DND-41 (cell line): ENCODE data around the gene CMTM7.

ENCODE experiments used
- EZH2 ChIP-seq: IDR thresholded peaks from 3 replicates; pipeline ENCODE4 v1.6.1; 2012; ENCODE audit warnings: borderline replicate concordance, low read depth, mild to moderate bottlenecking, moderate library complexity, low read length, inconsistent platforms; ENCODE audit not compliant: severe bottlenecking
- TF ChIP-seq, protein P1 (sequence below): IDR thresholded peaks from 2 replicates; pipeline ENCODE4 v1.5.1; 2012; ENCODE audit warnings: borderline replicate concordance, low read length, moderate library complexity, mild to moderate bottlenecking; ENCODE audit not compliant: poor library complexity, severe bottlenecking; ENCODE audit errors: extremely low read depth

DNA sequence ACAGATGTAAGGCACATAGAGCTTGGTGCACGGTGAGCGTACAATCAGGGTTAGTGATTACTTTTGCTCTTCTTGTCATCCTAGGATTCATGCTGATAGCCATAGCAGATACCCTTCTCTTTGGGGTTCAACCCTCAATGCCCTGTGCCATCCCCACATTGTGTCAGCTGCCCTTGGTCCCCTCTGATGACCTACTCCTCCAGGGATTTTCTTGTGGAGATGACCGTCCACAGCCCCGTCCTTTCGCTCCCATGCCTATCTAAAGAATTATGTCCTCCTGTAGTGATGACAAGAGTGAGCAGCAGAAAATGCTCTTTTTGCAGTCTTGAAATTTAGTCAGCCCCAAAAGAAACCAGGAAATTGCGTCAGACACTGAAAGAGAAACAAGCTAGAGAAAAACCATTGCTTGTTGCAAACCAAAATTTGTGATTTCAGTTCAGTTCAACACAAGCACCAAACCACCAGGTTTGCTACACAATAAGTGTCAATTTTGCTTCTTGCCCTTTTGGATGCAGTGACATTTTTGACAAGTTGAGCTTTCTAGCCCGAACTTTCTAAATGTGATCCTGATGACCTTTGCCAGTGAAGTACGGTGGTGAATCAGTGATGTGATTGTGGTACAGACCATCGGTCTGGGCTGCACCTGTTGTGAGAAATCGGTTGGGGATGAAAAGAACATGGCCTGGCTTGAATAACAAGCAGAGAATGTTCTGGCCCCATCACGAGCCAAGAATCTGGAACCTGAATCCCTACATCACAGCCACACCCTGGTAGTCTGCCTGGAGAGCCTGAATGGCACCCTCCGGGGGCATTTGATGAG lies 41.3 kb downstream of the CMTM7 start:
- TF ChIP-seq, protein P1, sequence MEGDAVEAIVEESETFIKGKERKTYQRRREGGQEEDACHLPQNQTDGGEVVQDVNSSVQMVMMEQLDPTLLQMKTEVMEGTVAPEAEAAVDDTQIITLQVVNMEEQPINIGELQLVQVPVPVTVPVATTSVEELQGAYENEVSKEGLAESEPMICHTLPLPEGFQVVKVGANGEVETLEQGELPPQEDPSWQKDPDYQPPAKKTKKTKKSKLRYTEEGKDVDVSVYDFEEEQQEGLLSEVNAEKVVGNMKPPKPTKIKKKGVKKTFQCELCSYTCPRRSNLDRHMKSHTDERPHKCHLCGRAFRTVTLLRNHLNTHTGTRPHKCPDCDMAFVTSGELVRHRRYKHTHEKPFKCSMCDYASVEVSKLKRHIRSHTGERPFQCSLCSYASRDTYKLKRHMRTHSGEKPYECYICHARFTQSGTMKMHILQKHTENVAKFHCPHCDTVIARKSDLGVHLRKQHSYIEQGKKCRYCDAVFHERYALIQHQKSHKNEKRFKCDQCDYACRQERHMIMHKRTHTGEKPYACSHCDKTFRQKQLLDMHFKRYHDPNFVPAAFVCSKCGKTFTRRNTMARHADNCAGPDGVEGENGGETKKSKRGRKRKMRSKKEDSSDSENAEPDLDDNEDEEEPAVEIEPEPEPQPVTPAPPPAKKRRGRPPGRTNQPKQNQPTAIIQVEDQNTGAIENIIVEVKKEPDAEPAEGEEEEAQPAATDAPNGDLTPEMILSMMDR, result no peak
- no peak for TF ChIP-seq EZH2
